ENCODE data around the gene DUSP12. TPM values are rescaled to one million over a fixed set of nuclear protein-coding genes. Genes with fewer than 3 reads are reported as not detected.

The DUSP12 gene
- total RNA-seq, 1 donor from 2014 or later: 26.2 TPM

GRCh38 chr1:161791904-161792655 is 42.5 kb downstream of the DUSP12 start:
- H3K4me3 ChIP-seq (ENCODE audit: low read depth, low read length): no peak overlapping the region
- TF ChIP-seq CTCF (conservative IDR thresholded peaks at IDR 0.05; ENCODE audit: low read depth, low read length): no peak
- DNase-seq (ENCODE audit: low read depth): no peak

- peak; percentile 61 for TF ChIP-seq CTCF (conservative IDR thresholded peaks at IDR 0.05; ENCODE audit: low read depth, low read length)
- H3K4me3 ChIP-seq (ENCODE audit: low read depth, low read length): no peak overlapping the region
- peak; percentile 42 for DNase-seq (ENCODE audit: low read depth)
These were observed 43.2 kb downstream of the DUSP12 start for GRCh38 chr1:161792740-161793139.

- H3K4me3 ChIP-seq (ENCODE audit: low read depth, low read length): no peak overlapping the region
- no peak for DNase-seq (ENCODE audit: low read depth)
These were observed 50.2 kb downstream of the DUSP12 start for GRCh38 chr1:161799792-161800191.

DNA sequence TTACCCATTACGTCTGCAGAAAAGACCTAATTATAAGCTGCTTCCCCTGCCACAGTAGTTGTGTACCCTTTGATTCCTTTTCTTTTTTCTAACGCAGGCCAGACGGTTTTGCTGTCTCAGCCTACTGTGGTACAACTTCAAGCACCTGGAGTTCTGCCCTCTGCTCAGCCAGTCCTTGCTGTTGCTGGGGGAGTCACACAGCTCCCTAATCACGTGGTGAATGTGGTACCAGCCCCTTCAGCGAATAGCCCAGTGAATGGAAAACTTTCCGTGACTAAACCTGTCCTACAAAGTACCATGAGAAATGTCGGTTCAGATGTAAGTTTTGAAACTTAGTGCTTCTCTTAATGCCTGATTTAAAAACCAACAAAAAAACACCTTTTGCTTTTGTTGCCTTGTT is 52.4 kb downstream of the DUSP12 start:
- TF ChIP-seq CTCF (conservative IDR thresholded peaks at IDR 0.05; ENCODE audit: low read depth, low read length): no peak
- DNase-seq (ENCODE audit: low read depth): no peak

More at GRCh38 chr1:161799792-161800191, 50.2 kb downstream of the DUSP12 start:
- TF ChIP-seq CTCF (conservative IDR thresholded peaks at IDR 0.05; ENCODE audit: low read depth, low read length): no peak

GRCh38 chr1:161803181-161803580 is 53.6 kb downstream of the DUSP12 start:
- no peak overlapping the region for H3K4me3 ChIP-seq (ENCODE audit: low read depth, low read length)
- TF ChIP-seq CTCF (conservative IDR thresholded peaks at IDR 0.05; ENCODE audit: low read depth, low read length): no peak
- no peak for DNase-seq (ENCODE audit: low read depth)

More for the DNA sequence above, 52.4 kb downstream of the DUSP12 start:
- no peak overlapping the region for H3K4me3 ChIP-seq (ENCODE audit: low read depth, low read length)

- TF ChIP-seq CTCF (conservative IDR thresholded peaks at IDR 0.05; ENCODE audit: low read depth, low read length): no peak
- no peak for DNase-seq (ENCODE audit: low read depth)
- H3K4me3 ChIP-seq (ENCODE audit: low read depth, low read length): no peak overlapping the region
These were observed 56.0 kb downstream of the DUSP12 start for GRCh38 chr1:161805399-161806197.

Other genes starting within 250 kb of the DUSP12 start
- not detected in 2 replicates for gene FCGR2A, start 244.3 kb upstream of the DUSP12 start, total RNA-seq
- gene HSPA6, start 225.2 kb upstream of the DUSP12 start, total RNA-seq: 0.12 and 0.36 TPM in 2 replicates
- gene FCGR3A, start 200.0 kb upstream of the DUSP12 start, total RNA-seq: not detected in 2 replicates
- not detected in 2 replicates for gene FCGR3B, start 118.6 kb upstream of the DUSP12 start, total RNA-seq
- not detected in 2 replicates for gene FCGR2B, start 86.6 kb upstream of the DUSP12 start, total RNA-seq
- gene FCRLA, start 42.6 kb upstream of the DUSP12 start, total RNA-seq: 0.35 TPM in 1 of 2 replicates, not detected in the other
- gene FCRLB, start 28.2 kb upstream of the DUSP12 start, total RNA-seq: 1.5 and 3.6 TPM in 2 replicates
- 16.6 and 20.6 TPM in 2 replicates for gene ATF6, start 16.5 kb downstream of the DUSP12 start, total RNA-seq